ENCODE data around the gene EFNA5. TPM values are rescaled to one million over a fixed set of nuclear protein-coding genes. Genes with fewer than 3 reads are reported as not detected.

EFNA5 gene
- total RNA-seq, 5 donors from 2014 or later (not counting 1 experiment from before 2014, with no cell fraction given) = 0.06 to 2.6 (median 0.21) TPM; not detected in 1

DNA sequence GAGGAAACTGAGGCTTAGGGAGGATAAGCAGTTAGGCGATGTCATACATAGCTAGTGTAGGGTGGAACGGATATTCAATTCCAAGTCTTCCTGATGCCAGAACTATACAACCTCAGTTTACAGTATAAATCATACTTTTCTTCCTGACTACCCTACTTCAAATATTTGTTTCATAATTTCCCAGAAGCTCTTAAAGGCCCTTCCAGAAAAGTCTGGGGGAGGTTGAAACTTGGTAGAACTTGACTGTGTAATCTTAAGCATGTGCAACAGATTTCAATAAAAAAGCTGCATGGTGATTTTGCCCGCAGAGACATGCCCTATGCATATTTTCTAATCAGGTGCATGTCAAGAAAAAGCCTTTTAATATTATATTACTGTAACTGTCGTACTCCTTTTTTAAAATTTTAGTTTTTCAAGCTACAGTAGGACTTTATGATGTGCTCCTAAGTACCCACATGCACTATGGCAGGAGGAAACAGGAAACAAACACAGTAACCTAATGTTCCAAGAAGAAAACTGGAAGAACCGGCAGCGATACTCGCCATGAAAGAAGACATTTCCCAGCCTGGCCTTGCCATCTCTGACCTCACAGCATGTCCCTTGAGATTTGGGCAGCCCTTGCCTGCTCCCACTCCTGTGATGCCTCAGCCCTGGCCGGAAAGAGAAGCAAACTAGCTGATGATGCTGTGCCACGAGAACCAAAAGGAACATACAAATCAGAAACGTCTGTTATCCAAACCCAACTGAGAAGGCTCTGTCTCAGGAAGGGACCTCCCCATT lies 266.0 kb downstream of the EFNA5 start:
- Histone ChIP-seq H3K4me3 (ENCODE audit: control insufficient read depth in 1 of 2, extremely low read depth in 1 of 2, low read length in 1 of 2) (no peak overlapping the region), H3K27ac (ENCODE audit: low read length) (no peak overlapping the region), H3K36me3 (ENCODE audit: control insufficient read depth in 2 of 2, extremely low read depth in 1 of 2, insufficient read depth in 1 of 2, low read length in 1 of 2) (no peaks in the 10 kb centered on the region), H3K9me3 (no peaks in the 10 kb centered on the region), H3K4me1 (ENCODE audit: control insufficient read depth in 1 of 2, extremely low read depth in 1 of 2, insufficient read depth in 2 of 2, low read length in 2 of 2) (no peaks in the 10 kb centered on the region), H3K27me3 (replicated peaks in 1 of 2; ENCODE audit: control insufficient read depth in 2 of 2, extremely low read depth in 1 of 2, insufficient read depth in 2 of 2, low read length in 1 of 2) (no peaks in the 10 kb centered on the region)
- Mint-ChIP-seq H3K4me1 (no peaks in the 10 kb centered on the region), H3K27me3 (no peaks in the 10 kb centered on the region), H3K4me3 (no peak overlapping the region), H3K27ac (no peak overlapping the region), H3K36me3 (no peaks in the 10 kb centered on the region), H3K9me3 (no peaks in the 10 kb centered on the region)
- ATAC-seq (replicated peaks in 1 of 4) (no peak), DNase-seq (no peak)
- POLR2A ChIA-PET = no interaction called here
- 87% methylated on average over 3 of the region's 10 CpGs for WGBS (ENCODE audit: insufficient coverage)
- CTCF ChIA-PET = no interaction called here

DNA sequence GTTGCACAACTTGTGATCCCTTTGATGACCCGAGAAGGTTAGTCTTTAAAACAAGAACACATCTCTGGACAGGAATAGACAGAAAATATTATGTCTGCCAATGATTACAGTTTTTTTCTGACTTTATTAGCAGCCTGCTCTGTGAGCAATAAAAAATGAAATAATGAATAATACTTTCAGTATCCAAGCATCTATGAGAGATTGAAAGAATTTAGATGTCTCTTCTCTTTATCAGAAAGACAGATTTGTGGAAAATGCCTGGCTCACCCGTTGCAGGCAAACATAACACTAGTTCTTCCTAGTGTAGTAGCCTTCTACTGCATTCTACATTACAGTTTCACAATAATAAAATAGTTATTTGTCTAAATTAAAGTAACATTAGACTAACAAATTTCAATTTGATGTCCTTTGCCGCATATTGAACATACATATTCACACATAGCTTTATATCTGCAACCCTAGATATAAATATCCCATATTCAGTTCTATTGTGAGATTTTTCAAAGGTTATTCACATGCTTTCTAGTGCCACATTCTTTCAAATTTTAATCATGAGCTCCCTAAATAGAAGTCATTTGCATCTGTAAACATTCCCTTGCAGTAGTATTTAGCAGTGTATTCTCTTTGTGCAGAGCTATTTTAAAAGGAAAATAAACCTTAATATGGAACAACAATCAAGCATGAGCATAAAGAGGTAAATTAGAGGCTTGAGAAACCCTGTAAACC lies 267.3 kb downstream of the EFNA5 start:
- Histone ChIP-seq H3K4me1 (ENCODE audit: control insufficient read depth in 1 of 2, extremely low read depth in 1 of 2, insufficient read depth in 2 of 2, low read length in 2 of 2) (no peaks in the 10 kb centered on the region), H3K9me3 (no peaks in the 10 kb centered on the region), H3K27me3 (replicated peaks in 1 of 2; ENCODE audit: control insufficient read depth in 2 of 2, extremely low read depth in 1 of 2, insufficient read depth in 2 of 2, low read length in 1 of 2) (no peaks in the 10 kb centered on the region), H3K27ac (ENCODE audit: low read length) (no peak overlapping the region), H3K36me3 (ENCODE audit: control insufficient read depth in 2 of 2, extremely low read depth in 1 of 2, insufficient read depth in 1 of 2, low read length in 1 of 2) (no peaks in the 10 kb centered on the region), H3K4me3 (ENCODE audit: control insufficient read depth in 1 of 2, extremely low read depth in 1 of 2, low read length in 1 of 2) (no peak overlapping the region)
- no CpG with 5 or more reads among the region's 3 CpGs for WGBS (ENCODE audit: insufficient coverage)
- CTCF ChIA-PET = no interaction called here
- peaks cover 0 to 4% of the 10 kb centered on the region in 2 donors for H3K27me3 Mint-ChIP-seq
- no peaks in the 10 kb centered on the region for H3K4me1 Mint-ChIP-seq
- no peaks in the 10 kb centered on the region for H3K9me3 Mint-ChIP-seq
- no peak overlapping the region for H3K4me3 Mint-ChIP-seq
- H3K27ac Mint-ChIP-seq = no peak overlapping the region
- POLR2A ChIA-PET = no interaction called here
- DNase-seq (no peak), ATAC-seq (replicated peaks in 1 of 4) (no peak)
- no peaks in the 10 kb centered on the region for H3K36me3 Mint-ChIP-seq

DNA sequence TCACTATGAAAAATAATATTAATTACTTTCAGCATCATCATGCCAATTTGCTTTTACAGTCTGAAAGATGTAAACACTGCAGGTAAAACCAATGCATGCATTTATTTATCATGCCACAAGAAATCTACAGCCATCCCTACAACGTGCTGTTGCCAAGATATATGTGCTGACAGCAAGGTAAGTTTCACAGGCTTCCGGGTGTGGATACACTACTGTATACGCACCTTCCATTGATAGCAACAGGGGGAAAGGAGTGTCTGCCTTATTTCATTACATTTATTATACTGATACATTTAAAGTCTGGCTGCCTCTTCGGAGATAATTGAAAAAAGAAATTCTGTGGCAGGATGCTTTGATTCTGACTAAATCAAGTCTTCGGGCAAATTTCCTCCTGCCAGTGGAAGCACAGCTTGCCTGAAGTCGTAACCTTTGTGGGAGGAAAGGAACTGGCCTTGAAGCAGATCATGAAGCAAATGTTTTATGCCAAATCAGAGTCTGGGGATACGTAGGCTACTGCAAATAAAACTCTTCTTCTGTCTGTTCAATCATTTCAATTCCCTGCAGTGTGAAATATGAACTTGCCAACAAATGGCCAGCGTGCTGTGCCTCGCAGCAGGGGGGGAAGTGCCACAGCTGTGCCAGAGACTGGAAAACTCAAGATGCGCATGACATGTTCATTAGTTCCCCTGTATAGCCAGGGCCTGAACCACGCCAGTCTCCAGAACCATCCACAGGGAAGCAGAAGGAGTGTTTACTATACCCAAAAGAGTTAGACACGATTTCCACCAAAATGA lies 268.1 kb downstream of the EFNA5 start:
- Mint-ChIP-seq H3K27me3 (peaks cover 4 to 9% of the 10 kb centered on the region in 2 donors), H3K27ac (no peak overlapping the region), H3K4me1 (no peaks in the 10 kb centered on the region), H3K9me3 (no peaks in the 10 kb centered on the region), H3K4me3 (no peak overlapping the region), H3K36me3 (no peaks in the 10 kb centered on the region)
- no peak for ATAC-seq (replicated peaks in 1 of 4)
- WGBS (ENCODE audit: insufficient coverage) = 91% methylated on average over 3 of the region's 12 CpGs
- H3K27me3 ChIP-seq (replicated peaks in 1 of 2; ENCODE audit: control insufficient read depth in 2 of 2, extremely low read depth in 1 of 2, insufficient read depth in 2 of 2, low read length in 1 of 2) = no peaks in the 10 kb centered on the region
- ChIA-PET POLR2A (no interaction called here), CTCF (no interaction called here)
- no peak for DNase-seq
- H3K4me3 ChIP-seq (ENCODE audit: control insufficient read depth in 1 of 2, extremely low read depth in 1 of 2, low read length in 1 of 2) = no peak overlapping the region
- no peak overlapping the region for H3K27ac ChIP-seq (ENCODE audit: low read length)
- H3K4me1 ChIP-seq (ENCODE audit: control insufficient read depth in 1 of 2, extremely low read depth in 1 of 2, insufficient read depth in 2 of 2, low read length in 2 of 2) = no peaks in the 10 kb centered on the region
- no peaks in the 10 kb centered on the region for H3K9me3 ChIP-seq
- no peaks in the 10 kb centered on the region for H3K36me3 ChIP-seq (ENCODE audit: control insufficient read depth in 2 of 2, extremely low read depth in 1 of 2, insufficient read depth in 1 of 2, low read length in 1 of 2)

DNA sequence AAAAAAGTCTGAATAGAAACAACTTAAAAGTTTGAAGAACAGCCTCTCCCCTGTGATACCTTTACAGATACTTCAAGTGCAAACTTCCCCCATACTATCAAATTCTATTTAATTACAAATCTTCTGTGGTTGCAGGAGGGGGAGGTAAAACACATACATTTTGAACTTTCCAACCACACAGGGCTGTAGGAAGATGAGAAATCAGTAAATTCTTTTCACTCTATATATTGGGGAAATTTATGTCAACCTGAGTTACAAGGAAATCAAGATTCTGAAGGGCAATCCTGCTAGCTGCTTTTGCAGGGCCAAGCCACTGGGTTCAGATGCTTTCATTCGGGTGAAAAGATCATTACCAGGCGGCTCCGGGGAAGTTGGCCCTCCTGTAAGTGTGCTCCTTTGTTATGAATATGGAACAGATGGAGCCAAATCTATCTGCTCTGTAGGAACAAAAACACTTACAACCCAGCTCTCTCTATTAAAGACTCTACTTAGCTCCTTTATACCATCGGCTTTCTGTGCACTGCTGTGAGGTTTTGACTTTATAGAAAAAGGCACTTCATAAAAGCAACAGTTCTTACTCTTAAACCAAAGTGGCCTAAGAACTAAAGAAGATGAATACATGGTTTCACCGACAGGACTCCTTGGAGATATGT lies 269.1 kb downstream of the EFNA5 start:
- Histone ChIP-seq H3K36me3 (ENCODE audit: control insufficient read depth in 2 of 2, extremely low read depth in 1 of 2, insufficient read depth in 1 of 2, low read length in 1 of 2) (no peaks in the 10 kb centered on the region), H3K4me1 (ENCODE audit: control insufficient read depth in 1 of 2, extremely low read depth in 1 of 2, insufficient read depth in 2 of 2, low read length in 2 of 2) (no peaks in the 10 kb centered on the region), H3K4me3 (ENCODE audit: control insufficient read depth in 1 of 2, extremely low read depth in 1 of 2, low read length in 1 of 2) (no peak overlapping the region), H3K27ac (ENCODE audit: low read length) (no peak overlapping the region), H3K27me3 (replicated peaks in 1 of 2; ENCODE audit: control insufficient read depth in 2 of 2, extremely low read depth in 1 of 2, insufficient read depth in 2 of 2, low read length in 1 of 2) (no peaks in the 10 kb centered on the region), H3K9me3 (no peaks in the 10 kb centered on the region)
- Mint-ChIP-seq H3K36me3 (no peaks in the 10 kb centered on the region), H3K27ac (no peak overlapping the region), H3K27me3 (peaks cover 4 to 9% of the 10 kb centered on the region in 2 donors), H3K9me3 (no peaks in the 10 kb centered on the region), H3K4me1 (no peaks in the 10 kb centered on the region), H3K4me3 (no peak overlapping the region)
- POLR2A ChIA-PET = no interaction called here
- CTCF ChIA-PET = interaction anchor here in 1 of 2 donors (0.6 kb wide), 1 partner anchor 420 kb away, joined by 3 read pairs; no protein-coding TSS in a partner anchor
- DNase-seq (no peak), ATAC-seq (replicated peaks in 1 of 4) (no peak)
- WGBS (ENCODE audit: insufficient coverage) = 60% methylated on average over 1 of the region's 5 CpGs

DNA sequence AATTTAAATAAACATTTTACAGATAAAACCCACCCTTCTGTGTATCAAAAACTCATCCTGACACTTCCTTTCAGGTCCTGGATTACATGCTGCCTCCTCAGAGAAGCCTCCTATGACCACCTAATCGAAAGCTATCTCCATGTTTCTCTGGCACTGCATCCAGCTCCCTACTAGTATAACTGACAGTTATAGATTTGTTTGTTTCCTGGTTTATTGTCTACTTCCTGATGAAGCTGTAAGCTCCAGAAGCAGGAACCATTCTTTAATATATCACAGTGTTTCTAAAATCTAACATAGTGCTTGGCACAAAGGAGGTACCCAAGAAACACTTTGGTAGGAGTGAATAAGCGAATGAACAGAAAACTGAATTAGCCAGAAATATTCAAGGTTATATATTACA lies 270.4 kb downstream of the EFNA5 start:
- Mint-ChIP-seq H3K4me3 (no peak overlapping the region), H3K9me3 (no peaks in the 10 kb centered on the region)

DNA sequence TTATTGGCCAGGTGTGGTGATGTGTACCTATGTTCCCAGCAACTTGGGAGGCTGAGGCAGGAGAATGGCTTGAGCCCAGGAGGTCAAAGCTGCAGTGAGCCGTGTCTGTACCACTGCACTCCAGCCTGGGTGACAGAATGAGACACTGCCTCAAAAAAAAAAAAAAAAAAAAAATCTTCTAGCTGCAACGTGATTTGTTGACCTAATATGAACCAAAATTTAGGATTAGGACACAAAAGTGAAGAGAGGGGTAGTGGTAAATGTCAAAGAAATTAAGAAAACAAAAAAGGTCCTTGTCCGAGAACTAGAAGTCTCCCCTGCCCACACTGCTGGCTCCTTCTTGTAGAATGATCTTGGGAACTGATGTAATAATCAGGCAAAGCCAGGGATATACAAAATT lies 272.0 kb downstream of the EFNA5 start:
- DNase-seq (no peak), ATAC-seq (replicated peaks in 1 of 4) (no peak)
- Histone ChIP-seq H3K4me3 (ENCODE audit: control insufficient read depth in 1 of 2, extremely low read depth in 1 of 2, low read length in 1 of 2) (no peak overlapping the region), H3K9me3 (no peaks in the 10 kb centered on the region), H3K27me3 (replicated peaks in 1 of 2; ENCODE audit: control insufficient read depth in 2 of 2, extremely low read depth in 1 of 2, insufficient read depth in 2 of 2, low read length in 1 of 2) (no peaks in the 10 kb centered on the region), H3K36me3 (ENCODE audit: control insufficient read depth in 2 of 2, extremely low read depth in 1 of 2, insufficient read depth in 1 of 2, low read length in 1 of 2) (no peaks in the 10 kb centered on the region), H3K27ac (ENCODE audit: low read length) (no peak overlapping the region), H3K4me1 (ENCODE audit: control insufficient read depth in 1 of 2, extremely low read depth in 1 of 2, insufficient read depth in 2 of 2, low read length in 2 of 2) (no peaks in the 10 kb centered on the region)
- POLR2A ChIA-PET = no interaction called here
- Mint-ChIP-seq H3K36me3 (no peaks in the 10 kb centered on the region), H3K4me3 (no peak overlapping the region), H3K27ac (no peak overlapping the region), H3K4me1 (peaks cover 0 to 2% (median 0%) of the 10 kb centered on the region in 3 donors), H3K9me3 (no peaks in the 10 kb centered on the region), H3K27me3 (peaks cover 4 to 13% of the 10 kb centered on the region in 2 donors)
- 100% methylated on average over 1 of the region's 3 CpGs for WGBS (ENCODE audit: insufficient coverage)
- CTCF ChIA-PET = no interaction called here

More for the DNA sequence above, 270.4 kb downstream of the EFNA5 start:
- H3K27ac ChIP-seq (ENCODE audit: low read length) = no peak overlapping the region
- ATAC-seq (replicated peaks in 1 of 4) (no peak), DNase-seq (no peak)
- POLR2A ChIA-PET = no interaction called here
- no peaks in the 10 kb centered on the region for H3K4me1 ChIP-seq (ENCODE audit: control insufficient read depth in 1 of 2, extremely low read depth in 1 of 2, insufficient read depth in 2 of 2, low read length in 2 of 2)
- no peaks in the 10 kb centered on the region for H3K27me3 ChIP-seq (replicated peaks in 1 of 2; ENCODE audit: control insufficient read depth in 2 of 2, extremely low read depth in 1 of 2, insufficient read depth in 2 of 2, low read length in 1 of 2)
- H3K36me3 ChIP-seq (ENCODE audit: control insufficient read depth in 2 of 2, extremely low read depth in 1 of 2, insufficient read depth in 1 of 2, low read length in 1 of 2) = no peaks in the 10 kb centered on the region
- peaks cover 4 to 13% of the 10 kb centered on the region in 2 donors for H3K27me3 Mint-ChIP-seq
- H3K27ac Mint-ChIP-seq = no peak overlapping the region
- WGBS (ENCODE audit: insufficient coverage) = no CpG with 5 or more reads among the region's 2 CpGs
- CTCF ChIA-PET = no interaction called here
- H3K4me1 Mint-ChIP-seq = peaks cover 0 to 2% (median 0%) of the 10 kb centered on the region in 3 donors
- no peaks in the 10 kb centered on the region for H3K9me3 ChIP-seq
- no peak overlapping the region for H3K4me3 ChIP-seq (ENCODE audit: control insufficient read depth in 1 of 2, extremely low read depth in 1 of 2, low read length in 1 of 2)
- no peaks in the 10 kb centered on the region for H3K36me3 Mint-ChIP-seq
